PC-9 (cell line): Measurements from ENCODE around the gene CYP11A1. TPM values are rescaled to one million over a fixed set of nuclear protein-coding genes. Genes with fewer than 3 reads are reported as not detected.

Experiments
- BruUV-seq: library from RNA; stranded (reverse); fragments of 400-500 nt; replicated peaks from 2 replicates; lab custom pipeline; 2021; lab: Mats Ljungman, UMichigan
- CTCF ChIA-PET: fragments of 300-600 bp; sonication (Branson Sonifier 250); formaldehyde crosslinking; loops from one replicate; lab custom pipeline; 2022; ENCODE audit warnings: antibody characterized with exemption; lab: Charles Lee
- POLR2A ChIA-PET: fragments of 300-600 bp; sonication (Branson Sonifier 250); formaldehyde crosslinking; loops from one replicate; lab custom pipeline; 2022; ENCODE audit warnings: antibody characterized with exemption; ENCODE audit not compliant: unreplicated experiment; lab: Charles Lee
- DNase-seq, 2 experiments: peaks; one replicate each; pipeline versions ENCODE4 v3.0.0 to v3.0.0-alpha.2; 2015 to 2022; ENCODE audit warnings: mixed read lengths in 1 of 2
- H2AFZ ChIP-seq: fragments of 200-600 bp; sonication (generic); 2 replicates; pipeline ENCODE4 v1.8.1; 2017; ENCODE audit warnings: antibody characterized with exemption
- H3F3A ChIP-seq: fragments of 200-600 bp; sonication (generic); 2 replicates; pipeline ENCODE4 v1.8.1; 2017; ENCODE audit warnings: antibody characterized with exemption, mild to moderate bottlenecking, low read depth; ENCODE audit not compliant: insufficient read depth
- H3K27ac ChIP-seq: fragments of 200-600 bp; sonication (generic); 2 replicates; pipeline ENCODE4 v1.6.1; 2016; ENCODE audit warnings: mixed run types
- H3K27me3 ChIP-seq: fragments of 200-600 bp; sonication (generic); 2 replicates; pipeline ENCODE4 v1.6.1; 2016; ENCODE audit warnings: low read depth, mixed run types; ENCODE audit not compliant: insufficient read depth
- H3K36me3 ChIP-seq: fragments of 200-600 bp; sonication (generic); 2 replicates; pipeline ENCODE4 v1.6.1; 2016; ENCODE audit warnings: low read depth, mixed run types
- H3K4me1 ChIP-seq: fragments of 200-600 bp; sonication (generic); replicated peaks from 2 replicates; pipeline ENCODE4 v1.6.1; 2016; ENCODE audit warnings: mixed run types; ENCODE audit not compliant: insufficient read depth
- H3K4me2 ChIP-seq: fragments of 200-600 bp; sonication (generic); 2 replicates; pipeline ENCODE4 v1.6.1; 2017; ENCODE audit warnings: mixed run types
- H3K4me3 ChIP-seq: fragments of 200-600 bp; sonication (generic); 2 replicates; pipeline ENCODE4 v1.6.1; 2016; ENCODE audit warnings: mixed run types
- H3K79me2 ChIP-seq: fragments of 200-600 bp; sonication (generic); 2 replicates; pipeline ENCODE4 v1.6.1; 2017; ENCODE audit warnings: low read depth, mixed run types
- H3K9me2 ChIP-seq: fragments of 200-600 bp; sonication (generic); 2 replicates; pipeline ENCODE4 v1.8.1; 2017; ENCODE audit warnings: mild to moderate bottlenecking; ENCODE audit not compliant: insufficient read depth
- H3K9me3 ChIP-seq: fragments of 200-600 bp; sonication (generic); 2 replicates; pipeline ENCODE4 v1.8.1; 2016; ENCODE audit warnings: low read depth; ENCODE audit not compliant: insufficient read depth
- H4K20me1 ChIP-seq: fragments of 200-600 bp; sonication (generic); 2 replicates; pipeline ENCODE4 v1.8.1; 2017; ENCODE audit not compliant: insufficient read depth
- CTCF ChIP-seq: fragments of 200-600 bp; sonication (generic); conservative IDR thresholded peaks from 2 replicates; pipeline ENCODE4 v1.6.1; 2017; ENCODE audit warnings: mixed run types, antibody characterized with exemption, mild to moderate bottlenecking, moderate library complexity
- EZH2 ChIP-seq: fragments of 200-600 bp; sonication (generic); IDR thresholded peaks from 2 replicates; pipeline ENCODE4 v1.8.0; 2017; ENCODE audit warnings: antibody characterized with exemption, low read depth
- intact Hi-C: fragments of 100-400 bp; cut with micrococcal nuclease; formaldehyde crosslinking; loops from one replicate; pipeline ENCODE4 v1.10.0; 2022; ENCODE audit not compliant: unreplicated experiment
- total RNA-seq: library from RNA; stranded (reverse); gene quantifications from 2 replicates; pipeline ENCODE4 v1.2.3, GENCODE V29; 2021

Gene CYP11A1
- total RNA-seq, 1 experiment from 2014 or later, result 7.1 TPM

- intact Hi-C loops, result no loop called here
- TF ChIP-seq CTCF (no peak), EZH2 (no peak)
- BruUV-seq, result no TSS peak
- Histone ChIP-seq H2AFZ (no peak overlapping the region), H3K4me1 (peaks cover 23% of the 10 kb centered on the region), H3K4me3 (no peak overlapping the region), H3K27ac (peak overlapping the region; percentile 26; the same call in 1 of the 2 replicates), H3K36me3 (no peaks in the 10 kb centered on the region), H3K4me2 (peak overlapping the region; percentile 54), H4K20me1 (no peaks in the 10 kb centered on the region), H3F3A (peaks cover 5% of the 10 kb centered on the region; the same call in 1 of the 2 replicates), H3K79me2 (no peaks in the 10 kb centered on the region), H3K9me2 (no peaks in the 10 kb centered on the region), H3K9me3 (no peaks in the 10 kb centered on the region), H3K27me3 (no peaks in the 10 kb centered on the region)
- DNase-seq, result no peak
- ChIA-PET POLR2A (no interaction called here), CTCF (interaction anchor here (0.6 to 1.0 kb wide), 3 partner anchors 22 to 618 kb away, joined by 3 read pairs; no protein-coding TSS in a partner anchor)
Observed at GRCh38 chr15:74406517-74406916, 39.1 kb upstream of the CYP11A1 start.

- Histone ChIP-seq H3K4me2 (no peak overlapping the region), H3K9me3 (no peaks in the 10 kb centered on the region), H3K4me3 (no peak overlapping the region), H3K79me2 (no peaks in the 10 kb centered on the region), H3K4me1 (peaks cover 30% of the 10 kb centered on the region), H3K36me3 (no peaks in the 10 kb centered on the region), H3K27ac (no peak overlapping the region), H3K27me3 (no peaks in the 10 kb centered on the region), H2AFZ (no peak overlapping the region), H3K9me2 (no peaks in the 10 kb centered on the region), H3F3A (peaks cover 8% of the 10 kb centered on the region; the same call in 1 of the 2 replicates), H4K20me1 (no peaks in the 10 kb centered on the region)
- intact Hi-C loops, result no loop called here
- no peak for DNase-seq
- TF ChIP-seq CTCF (no peak), EZH2 (no peak)
- POLR2A ChIA-PET, result interaction anchor here (0.6 to 0.7 kb wide), 3 partner anchors 14 to 18 kb away, joined by 3 to 5 read pairs (median 3); no protein-coding TSS in a partner anchor
- CTCF ChIA-PET, result interaction anchor here (1.0 kb wide), 1 partner anchor 226 kb away, joined by 3 read pairs; no protein-coding TSS in a partner anchor
- BruUV-seq, result no TSS peak
Observed at GRCh38 chr15:74405823-74406222, 38.4 kb upstream of the CYP11A1 start.

- 0 out of 2 replicates have a peak, but pooled peaks cover 4% of the 10 kb centered on the region for H3K79me2 ChIP-seq
- H3K9me3 ChIP-seq, result no peaks in the 10 kb centered on the region
- H3K27me3 ChIP-seq, result no peaks in the 10 kb centered on the region
- no TSS peak for BruUV-seq
- CTCF ChIA-PET, result no interaction called here
- H3K4me3 ChIP-seq, result no peak overlapping the region
- no peak overlapping the region for H2AFZ ChIP-seq
- POLR2A ChIA-PET, result no interaction called here
- peaks cover 19% of the 10 kb centered on the region; the same call in 1 of the 2 replicates for H3F3A ChIP-seq
- no peaks in the 10 kb centered on the region for H3K9me2 ChIP-seq
- no peak for TF ChIP-seq EZH2
- TF ChIP-seq CTCF, result no peak
- no peaks in the 10 kb centered on the region for H4K20me1 ChIP-seq
- no peak overlapping the region for H3K4me2 ChIP-seq
- no peak overlapping the region for H3K27ac ChIP-seq
- DNase-seq, result no peak
- peaks cover 47% of the 10 kb centered on the region for H3K4me1 ChIP-seq
- intact Hi-C loops, result no loop called here
- no peaks in the 10 kb centered on the region for H3K36me3 ChIP-seq
Observed at GRCh38 chr15:74403991-74404563, 36.6 kb upstream of the CYP11A1 start.
